NCI-H146 (cell line): ENCODE results near the gene FILIP1L.
A peak's percentile ranks its signal among the peaks of the same experiment; 100 is the strongest.

Experiments
- DNase-seq: peaks from one replicate; lab custom pipeline; 2025; lab: John Stamatoyannopoulos, UW

The FILIP1L gene

GRCh38 chr3:99923873-99924272 lies 190.4 kb downstream of the FILIP1L start:
- DNase-seq = no peak

DNA sequence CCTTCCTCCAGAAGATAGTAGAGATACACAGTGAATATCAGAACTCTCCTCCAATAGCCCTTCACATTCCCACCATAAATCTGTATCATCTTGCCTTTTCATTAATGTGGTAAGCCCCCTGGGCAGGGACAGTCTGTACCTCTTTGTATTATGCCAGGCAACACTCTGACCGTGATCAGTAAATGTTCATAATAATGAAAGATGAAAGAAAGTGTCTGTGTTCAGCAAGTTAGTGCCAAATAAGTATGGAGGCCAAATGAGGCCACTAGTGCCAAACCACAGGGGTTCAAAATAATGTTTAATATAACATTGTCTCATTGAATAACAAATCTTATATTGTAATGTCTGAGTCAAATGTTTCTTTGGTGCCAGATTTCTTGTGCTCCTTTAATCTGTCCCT lies 192.3 kb downstream of the FILIP1L start:
- no peak for DNase-seq

DNA sequence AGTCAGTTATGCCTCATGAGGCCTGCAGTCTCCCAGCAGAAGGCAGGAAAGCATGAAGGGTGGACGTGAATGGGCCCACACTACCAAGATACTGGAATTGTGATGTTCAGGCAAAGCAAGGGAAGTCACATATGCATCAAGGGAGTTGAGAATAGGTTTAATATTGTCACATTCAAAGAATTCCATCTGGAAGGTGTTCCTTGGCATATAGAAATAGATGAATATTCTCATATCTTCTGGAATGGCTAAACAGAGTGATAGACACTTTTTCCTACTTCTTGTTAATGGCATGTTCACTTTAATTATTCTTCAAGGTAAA lies 193.0 kb downstream of the FILIP1L start:
- no peak for DNase-seq

DNA sequence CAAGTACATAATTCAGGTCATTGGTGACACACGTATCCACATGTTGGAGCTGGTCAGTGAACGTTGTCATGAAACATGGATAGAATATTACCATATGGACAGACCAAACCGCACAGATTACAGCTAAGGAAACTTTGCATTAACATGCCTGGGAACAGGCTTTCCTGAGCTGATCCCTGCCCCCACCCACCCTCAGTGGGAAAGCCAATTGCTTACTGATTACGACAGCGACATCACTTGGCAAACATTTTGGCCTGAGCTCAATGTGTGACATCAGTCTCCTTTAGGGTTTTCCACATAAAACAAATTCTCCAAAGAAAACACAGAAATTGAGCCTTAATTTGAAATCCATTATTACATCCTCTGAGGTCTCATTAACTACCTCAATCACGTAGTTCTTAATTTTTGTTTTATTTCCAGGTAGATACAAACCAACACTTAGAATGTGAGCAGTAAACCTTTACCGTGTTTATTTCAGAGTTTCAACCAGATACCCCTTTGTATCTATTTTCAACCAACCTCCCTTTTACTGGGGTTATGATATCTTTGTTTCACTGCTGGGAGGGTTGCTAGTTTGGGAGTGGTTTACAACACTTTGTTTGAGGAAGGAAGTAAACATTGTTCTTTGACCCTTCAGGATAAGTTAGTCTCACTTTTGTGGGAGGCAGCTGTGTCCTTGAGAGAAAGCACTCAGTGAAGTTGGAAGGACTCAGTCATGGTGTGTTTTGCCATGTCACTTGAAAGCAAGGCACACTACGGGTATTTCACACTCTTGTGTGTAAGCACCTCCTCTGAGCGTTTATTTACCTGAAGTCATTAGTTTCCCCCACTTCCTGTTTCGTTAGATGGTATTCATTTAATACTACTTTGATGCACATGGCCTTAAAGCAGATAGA lies 193.6 kb downstream of the FILIP1L start:
- no peak for DNase-seq

DNA sequence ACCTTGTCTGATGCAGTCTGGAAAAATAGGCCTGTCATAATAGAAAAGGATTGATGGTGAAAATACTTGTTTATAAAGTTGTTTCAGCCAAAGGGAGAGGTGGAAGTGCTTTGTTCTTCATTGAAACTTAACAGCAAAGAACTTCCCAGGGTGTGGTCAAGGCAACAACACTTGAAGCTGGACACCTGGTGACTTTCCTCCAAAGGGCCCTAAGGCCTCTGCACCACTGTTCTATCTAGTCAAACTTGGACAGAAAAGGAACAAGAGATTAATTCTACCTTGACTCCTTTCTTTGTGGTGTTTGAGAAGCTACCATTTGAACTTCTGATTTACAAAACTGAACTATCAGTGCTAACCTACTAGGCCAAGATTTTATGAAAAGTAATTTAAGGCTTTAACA lies 194.6 kb downstream of the FILIP1L start:
- no peak for DNase-seq

GRCh38 chr3:99918715-99919114 lies 195.6 kb downstream of the FILIP1L start:
- no peak for DNase-seq

GRCh38 chr3:99915906-99916432 lies 198.3 kb downstream of the FILIP1L start:
- DNase-seq = no peak

DNA sequence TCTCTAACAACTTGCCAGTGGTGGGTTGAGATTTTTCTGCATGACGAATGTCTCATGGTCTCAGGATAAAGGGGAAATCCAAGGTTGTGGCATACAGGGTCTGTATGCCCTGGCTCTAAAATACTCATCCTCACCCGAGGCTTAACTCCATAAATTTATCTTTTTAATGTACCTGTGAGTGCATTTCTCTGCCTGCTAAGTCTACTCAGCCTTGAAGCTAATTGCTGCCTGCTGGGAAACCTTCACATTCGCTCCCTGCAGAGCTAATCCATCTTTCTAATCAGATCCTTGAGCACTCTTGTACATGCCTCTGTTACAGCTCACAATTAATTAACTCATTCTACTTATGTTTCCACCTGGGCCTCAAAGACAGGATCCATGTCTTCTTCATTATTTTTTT lies 202.9 kb downstream of the FILIP1L start:
- peak; percentile 7 for DNase-seq

GRCh38 chr3:99910752-99911290 lies 203.5 kb downstream of the FILIP1L start:
- DNase-seq = no peak

- DNase-seq = no peak
Measured at GRCh38 chr3:99909714-99910495, 204.4 kb downstream of the FILIP1L start.

GRCh38 chr3:99907959-99908544 lies 206.2 kb downstream of the FILIP1L start:
- DNase-seq = no peak

DNA sequence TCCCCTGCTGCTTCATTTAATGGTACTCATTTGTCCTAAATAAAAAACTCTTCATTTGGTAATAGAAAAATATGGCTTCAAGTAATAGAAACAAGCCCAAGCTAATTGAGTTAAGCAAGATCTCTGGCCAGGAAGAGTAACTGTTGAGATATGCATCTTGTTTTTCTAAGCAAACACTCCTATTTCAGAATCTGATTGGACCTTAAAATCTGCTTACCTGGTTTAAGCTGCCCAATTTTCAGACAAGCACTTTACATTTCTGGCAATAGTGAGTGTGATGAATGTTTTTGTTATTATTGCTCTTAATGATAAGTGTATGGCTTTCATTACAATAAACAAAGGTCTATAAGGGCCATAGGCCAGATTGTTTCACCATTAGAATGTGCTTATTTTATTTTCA lies 210.4 kb downstream of the FILIP1L start:
- no peak for DNase-seq

DNA sequence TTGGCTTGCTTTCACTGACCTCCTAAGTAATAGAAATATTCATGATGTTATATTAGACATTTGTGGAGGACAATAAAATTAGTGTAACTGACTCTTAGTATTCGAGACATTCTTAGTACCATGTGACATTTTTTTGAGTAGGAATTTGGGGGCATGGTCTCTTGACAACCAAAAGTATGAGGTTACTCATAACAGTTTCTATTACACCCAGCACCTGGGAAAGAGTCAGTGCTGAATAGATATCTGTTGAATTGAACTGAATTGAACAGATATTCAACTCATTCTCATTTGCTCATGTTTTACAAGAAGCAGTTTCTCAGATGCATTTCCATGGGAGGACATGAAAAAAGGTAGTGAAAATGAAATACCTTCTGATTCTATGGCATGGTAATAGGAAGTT lies 212.2 kb downstream of the FILIP1L start:
- DNase-seq = no peak

GRCh38 chr3:99901200-99901926 lies 212.9 kb downstream of the FILIP1L start:
- peak; percentile 36 for DNase-seq

DNA sequence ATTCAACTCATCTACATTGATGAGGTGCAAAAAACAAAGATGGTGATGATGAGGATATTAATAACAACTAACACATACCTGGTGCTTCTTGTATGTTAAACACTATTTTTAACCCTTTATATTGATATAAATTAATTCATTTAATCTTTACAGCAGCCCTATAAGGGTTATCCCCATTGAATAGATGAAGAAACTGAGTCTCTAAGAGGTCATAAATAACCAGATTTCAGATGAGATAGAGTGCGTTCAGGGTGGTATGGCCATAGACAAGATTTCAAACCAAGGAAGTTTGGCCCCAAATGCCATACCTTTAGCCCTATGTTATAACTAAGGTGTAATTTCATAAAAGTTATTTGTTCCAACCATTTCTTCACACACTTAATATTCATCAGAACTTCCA lies 214.1 kb downstream of the FILIP1L start:
- no peak for DNase-seq

- DNase-seq = no peak
Measured at GRCh38 chr3:99899603-99900002, 214.7 kb downstream of the FILIP1L start.

DNA sequence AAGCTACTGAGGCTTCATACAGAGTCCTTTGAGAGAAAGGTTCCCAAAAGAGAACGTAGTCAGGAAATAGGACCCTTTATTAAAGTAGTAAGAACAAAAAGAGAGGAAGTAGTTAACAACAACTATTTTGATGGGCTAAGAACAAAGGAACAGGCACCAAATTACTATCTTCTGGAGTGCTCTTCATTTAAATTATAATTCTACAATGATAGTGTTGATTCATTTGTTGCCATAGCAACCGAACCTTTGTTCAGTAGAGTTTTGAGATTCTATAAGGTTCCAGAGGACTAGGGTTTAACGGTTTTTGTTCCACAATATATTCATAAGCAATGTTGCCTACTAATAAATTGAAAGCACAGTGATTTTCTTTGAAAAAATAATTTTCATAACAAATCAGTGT lies 217.8 kb downstream of the FILIP1L start:
- peak; percentile 56 for DNase-seq

GRCh38 chr3:99895703-99896441 lies 218.4 kb downstream of the FILIP1L start:
- DNase-seq = peak; percentile 79

DNA sequence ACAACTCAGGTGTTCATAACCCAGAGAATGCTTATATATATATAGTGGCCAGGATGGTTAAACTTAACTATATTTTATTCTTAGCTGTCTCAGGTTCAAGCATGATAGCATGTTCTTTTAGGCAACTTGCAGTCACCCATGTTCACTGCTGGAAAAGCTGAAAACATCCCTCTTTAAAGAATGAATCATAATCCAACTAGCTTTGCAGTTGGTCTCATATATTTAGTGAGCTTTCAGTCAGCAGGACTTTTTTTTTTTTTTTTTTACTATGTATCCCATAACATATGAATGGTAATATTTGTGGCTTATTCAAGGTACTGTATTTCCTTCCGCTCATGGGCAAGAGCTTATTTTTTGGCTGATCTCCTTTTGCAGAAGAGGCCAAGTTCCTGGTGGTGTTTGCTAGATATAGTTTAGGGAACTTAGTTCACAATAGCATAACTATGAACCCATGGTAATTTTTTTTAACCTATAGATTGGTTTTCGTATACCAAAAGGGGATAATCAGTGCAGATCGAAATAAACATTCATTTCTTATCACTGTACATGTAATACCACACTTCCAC lies 219.1 kb downstream of the FILIP1L start:
- DNase-seq = no peak

- no peak for DNase-seq
Measured at GRCh38 chr3:99892332-99892731, 222.0 kb downstream of the FILIP1L start.
